Stimulated activated CD8-positive, alpha-beta memory T cell treated with anti-CD3 and anti-CD28 coated beads, Interleukin-2, amount 100 ng/mL, for 48 hours (primary cell): ENCODE results near the gene STT3A.

Experiments used
- DNase-seq, 2 donors: peaks; one replicate each; pipeline ENCODE4 v3.0.0-alpha.2; 2020; ENCODE audit warnings: low read depth in 2 of 2

The STT3A gene

DNA sequence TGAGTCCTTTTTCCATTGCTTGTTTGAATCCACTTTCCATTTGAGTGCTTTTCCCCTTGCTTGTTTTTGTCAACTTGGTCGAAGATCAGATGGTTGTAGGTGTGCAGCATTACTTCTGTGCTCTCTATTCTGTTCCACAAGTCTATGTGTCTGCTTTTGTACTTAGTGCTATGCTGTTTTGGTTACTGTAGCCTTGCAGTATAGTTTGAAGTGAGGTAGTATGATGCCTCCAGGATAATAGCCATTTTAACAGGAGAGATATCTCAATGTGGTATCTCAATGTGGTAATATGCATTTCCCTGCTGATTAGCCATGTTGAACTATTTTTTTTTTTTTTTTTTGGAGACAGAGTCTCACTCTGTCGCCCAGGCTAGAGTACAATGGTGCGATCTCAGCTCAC lies 71.3 kb downstream of the STT3A start:
- DNase-seq, result no peak

GRCh38 chr11:125667151-125667550 lies 74.5 kb downstream of the STT3A start:
- no peak for DNase-seq

DNA sequence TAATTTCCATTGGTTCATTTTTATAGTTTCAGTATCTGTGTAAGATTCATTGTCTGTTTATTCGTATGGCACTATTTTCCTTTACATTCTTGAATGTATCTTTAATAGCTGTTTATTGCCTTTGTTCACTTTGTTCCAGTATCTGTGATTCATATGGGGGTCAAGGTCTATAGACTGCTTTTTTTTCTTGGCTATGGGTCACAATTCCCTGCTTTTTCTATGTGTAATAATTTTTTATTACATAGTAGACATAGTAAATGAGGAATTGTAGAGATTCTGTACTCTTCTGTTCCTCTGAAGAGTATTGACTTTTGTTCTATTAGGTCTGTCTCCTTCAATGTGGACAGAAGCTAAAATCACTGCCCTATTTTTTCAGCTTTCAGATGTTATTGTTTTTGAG lies 77.5 kb downstream of the STT3A start:
- DNase-seq, result no peak

DNA sequence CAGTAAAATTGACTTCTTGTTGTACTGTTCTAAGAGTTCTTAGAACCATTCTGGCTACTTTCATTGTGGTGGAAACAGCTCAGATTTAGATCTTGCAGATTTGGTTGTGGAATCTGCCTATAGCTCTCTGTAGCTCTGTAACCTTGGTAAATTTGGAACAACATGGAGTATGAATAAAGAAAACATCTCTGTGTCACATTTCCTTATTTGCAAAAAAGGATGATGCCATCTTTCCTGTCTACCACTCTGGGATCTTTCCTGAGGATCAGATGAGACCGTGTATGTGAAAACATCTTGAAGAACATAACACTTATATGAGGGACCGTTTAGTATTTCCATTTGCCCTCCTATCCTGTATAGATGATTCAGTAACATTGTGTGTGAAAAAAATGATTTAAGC lies 78.9 kb downstream of the STT3A start:
- no peak for DNase-seq
